Anterior cingulate cortex (tissue), 58 donors: ENCODE measurements around the gene HADHA.

Experiments used
- DNase-seq, 58 donors: peaks; one replicate each; lab custom pipeline; 2025; lab: John Stamatoyannopoulos, UW

The HADHA gene

DNA sequence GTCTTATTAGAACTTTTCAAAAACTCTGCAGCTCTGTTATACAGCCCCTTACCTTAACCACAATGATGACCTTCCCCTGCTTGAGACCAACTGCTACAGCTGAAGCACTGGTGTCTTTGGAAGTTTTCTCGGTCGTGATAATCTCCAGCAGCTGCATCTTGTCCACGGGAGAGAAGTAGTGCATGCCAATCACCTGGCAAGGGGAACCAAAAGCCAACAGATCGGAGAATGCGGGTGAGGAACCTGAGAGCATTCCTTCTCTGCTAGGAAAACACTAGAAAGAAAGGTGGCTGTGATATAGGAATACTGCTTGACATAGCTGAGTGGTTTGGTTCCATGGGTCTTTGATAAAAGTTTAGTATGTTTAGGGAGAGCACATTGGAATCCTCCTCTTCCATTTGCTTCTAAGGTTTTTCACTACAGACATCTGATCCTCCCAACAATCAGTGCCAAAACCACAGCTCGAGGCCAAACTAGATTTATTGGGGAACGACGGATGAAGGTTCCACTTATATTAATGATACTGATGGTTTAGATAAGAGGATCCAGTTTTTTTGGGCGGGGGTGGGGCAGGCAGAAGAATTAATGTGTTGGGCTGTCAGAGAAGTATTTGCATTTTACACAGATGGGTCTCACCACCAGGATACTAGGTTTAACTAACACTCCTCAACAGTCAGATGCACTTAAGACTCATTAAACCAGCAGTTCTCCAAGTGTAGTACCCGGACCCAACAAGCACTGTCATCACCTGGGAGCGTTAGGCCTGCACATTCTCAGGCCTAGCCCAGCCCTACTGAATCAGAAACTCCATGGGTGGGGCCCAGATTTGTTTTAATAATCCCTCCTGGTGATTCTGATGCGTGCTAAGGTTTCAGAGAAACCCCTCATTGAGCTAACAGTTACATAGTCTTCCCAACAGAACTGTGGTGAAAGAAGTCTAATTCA is 49.1 kb downstream of the HADHA start:
- DNase-seq: no peak

DNA sequence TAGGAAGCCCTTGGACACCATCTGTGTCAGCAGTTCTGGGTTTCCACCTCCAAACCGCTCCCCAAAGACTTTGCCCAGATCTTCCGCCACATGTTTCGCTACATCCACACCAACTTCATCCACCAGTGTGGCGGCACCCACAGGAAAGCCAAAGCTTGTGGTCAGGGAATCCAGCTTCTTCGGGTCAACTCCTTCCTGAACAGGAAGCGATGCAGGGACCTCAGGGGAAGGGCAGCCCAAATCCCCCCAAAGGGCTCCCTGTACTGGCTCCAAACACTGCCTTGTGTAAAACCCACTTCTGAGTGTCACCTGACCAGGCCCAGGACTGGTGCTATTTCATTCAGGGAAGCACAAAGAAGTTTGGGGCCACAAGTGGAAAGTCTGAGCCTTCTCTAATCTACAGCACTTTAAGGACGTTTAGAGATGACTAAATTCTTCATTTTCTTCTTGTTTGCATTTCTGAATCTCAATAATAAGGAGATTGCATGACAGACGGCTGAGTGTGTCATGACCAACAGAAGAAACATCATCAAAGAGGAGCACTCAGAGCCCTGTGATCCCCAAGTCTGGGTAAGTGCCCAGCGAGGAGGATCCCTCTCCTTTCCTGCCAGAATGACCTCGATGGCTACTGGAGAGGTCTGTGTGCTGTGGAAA is 50.7 kb downstream of the HADHA start:
- no peak for DNase-seq

DNA sequence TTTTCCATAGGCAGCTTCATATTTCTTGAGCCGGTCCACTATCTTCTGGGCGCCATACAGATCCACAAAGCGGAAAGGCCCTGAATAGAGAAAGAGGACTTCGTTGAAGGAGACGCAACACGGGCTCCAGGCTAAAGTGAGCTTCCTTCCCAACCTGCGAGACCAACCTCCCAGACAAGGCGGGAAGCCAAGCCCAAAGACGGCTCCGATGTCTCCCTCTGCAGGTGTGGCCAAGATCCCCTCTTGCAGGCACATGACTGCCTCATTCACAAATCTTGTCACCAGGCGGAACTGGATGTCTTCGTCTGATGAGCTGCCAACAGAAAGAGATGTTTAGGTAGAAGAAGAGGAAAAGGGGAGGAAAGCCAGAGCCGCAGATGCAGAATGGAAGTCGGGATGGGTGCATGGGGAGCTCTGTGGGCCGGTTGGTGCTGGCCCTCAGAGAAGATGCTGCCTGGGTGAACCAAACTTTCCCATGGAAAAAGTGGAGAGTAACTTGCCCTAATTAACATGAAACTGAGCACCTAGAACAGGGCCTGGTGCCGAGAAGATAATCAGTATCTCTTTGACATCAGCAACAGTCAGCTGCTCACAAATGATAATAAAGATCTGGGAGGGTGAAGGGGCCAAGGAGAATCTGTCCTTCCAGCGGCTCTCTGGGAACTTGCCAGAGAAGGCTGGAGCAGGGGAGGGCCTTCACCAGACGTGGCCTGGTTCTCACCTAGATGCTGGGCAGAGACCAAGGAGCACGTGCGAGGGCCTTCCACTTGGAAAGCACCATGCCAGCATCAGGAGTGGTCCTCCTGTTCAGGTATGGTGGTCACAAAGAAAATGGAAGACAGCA is 52.9 kb downstream of the HADHA start:
- DNase-seq: no peak

DNA sequence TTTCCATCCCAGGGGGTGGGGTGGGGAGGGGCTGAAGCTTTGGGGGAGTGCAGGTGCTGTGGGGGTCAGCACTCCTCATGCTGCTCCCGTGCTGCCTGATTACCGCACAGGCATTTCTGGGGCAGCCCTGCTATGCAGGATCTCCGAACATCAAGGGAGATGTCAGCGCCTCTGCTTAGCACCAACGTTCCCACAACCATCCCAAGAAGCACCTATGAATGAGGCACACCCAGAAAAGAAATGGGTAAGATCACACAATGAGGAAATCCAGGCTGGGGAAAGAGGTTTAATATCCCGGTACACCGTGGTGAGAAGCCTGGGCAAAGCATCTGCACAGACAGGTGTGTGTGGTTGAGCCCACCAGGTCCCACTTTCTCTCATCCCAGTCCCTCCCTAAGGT is 54.1 kb downstream of the HADHA start:
- no peak for DNase-seq

DNA sequence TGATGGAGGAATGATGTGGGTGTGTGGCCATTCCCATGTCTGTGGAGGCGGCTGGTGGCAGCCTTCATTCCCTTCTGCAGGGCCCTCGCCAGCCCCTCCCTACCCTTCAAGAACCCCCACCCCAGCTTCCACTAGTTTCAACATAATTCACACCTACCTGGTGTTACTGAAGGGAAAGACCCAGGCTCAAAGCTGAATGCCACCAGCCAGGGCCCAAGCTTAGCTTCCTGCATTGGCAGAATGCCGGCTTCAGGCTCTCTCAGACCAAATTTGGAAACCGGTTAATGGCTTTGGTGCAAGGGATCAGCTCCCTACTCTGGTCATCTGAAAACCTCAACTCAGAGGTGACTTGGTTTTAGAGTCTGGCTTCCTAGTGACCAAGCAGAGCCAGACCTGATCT is 54.7 kb downstream of the HADHA start:
- DNase-seq: peak in 6 of 58 donors; percentile 24 to 74 (median 42)

DNA sequence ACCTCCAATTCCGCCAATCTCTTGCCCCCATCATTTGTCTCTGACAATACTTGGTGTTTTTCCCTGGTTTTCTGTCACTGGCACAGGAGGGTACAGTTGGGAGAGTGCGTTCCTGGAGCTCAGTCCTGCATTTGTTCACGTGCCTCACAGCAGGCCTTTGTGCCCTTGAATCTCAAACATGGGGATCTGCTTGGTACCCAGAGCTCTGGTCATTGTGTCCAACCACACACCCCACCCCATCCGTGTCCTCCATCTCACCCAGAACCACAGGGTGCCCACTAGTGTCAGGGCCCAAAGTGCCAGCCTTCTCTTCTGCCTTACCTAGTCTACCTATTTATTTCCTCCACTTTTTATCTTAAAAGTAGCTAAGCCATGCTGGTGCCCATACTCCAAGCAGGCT is 55.3 kb downstream of the HADHA start:
- DNase-seq: no peak

DNA sequence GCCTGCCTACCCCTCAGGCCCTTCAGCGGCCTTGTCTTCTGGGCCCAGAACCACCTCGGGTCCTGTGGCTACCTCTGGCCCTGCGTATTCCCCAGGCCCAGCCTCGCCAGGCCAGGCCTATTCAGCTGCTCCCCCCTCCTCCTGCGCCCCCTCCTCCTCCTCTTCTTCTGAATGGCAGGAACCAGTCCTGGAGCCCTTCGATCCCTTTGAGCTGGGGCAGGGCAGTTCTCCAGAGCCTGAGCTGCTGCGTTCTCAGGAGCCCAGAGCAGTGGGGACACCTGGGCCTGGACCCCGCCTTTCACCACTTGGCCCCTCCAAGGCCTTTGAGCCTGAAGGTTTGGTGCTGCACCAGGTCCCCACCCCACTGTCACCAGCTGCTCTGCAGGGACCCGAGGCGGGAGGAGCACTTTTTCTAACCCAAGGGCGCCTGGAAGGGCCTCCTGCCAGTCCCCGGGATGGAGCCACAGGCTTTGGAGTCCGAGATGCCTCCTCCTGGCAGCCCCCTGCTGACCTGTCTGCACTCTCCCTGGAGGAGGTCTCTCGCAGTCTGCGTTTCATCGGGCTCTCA is 56.8 kb downstream of the HADHA start:
- DNase-seq: no peak

DNA sequence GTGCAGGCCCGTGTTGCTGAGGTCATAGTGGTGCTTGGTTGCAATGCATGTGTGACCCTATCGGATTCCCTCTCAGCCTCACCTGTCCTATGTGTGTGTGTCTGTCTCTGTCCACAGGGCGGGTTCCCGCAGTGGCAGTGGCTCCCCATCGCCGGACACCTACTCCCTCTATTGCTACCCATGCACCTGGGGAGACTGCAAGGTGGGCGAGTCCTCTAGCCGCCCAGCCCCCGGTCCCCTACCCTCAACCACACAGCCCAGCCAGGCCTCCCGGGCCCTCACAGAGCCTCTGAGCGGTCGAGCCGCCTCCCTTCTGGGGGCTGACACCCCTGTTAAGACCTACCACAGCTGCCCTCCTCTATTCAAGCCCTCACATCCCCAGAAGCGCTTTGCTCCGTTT is 57.3 kb downstream of the HADHA start:
- DNase-seq: no peak

DNA sequence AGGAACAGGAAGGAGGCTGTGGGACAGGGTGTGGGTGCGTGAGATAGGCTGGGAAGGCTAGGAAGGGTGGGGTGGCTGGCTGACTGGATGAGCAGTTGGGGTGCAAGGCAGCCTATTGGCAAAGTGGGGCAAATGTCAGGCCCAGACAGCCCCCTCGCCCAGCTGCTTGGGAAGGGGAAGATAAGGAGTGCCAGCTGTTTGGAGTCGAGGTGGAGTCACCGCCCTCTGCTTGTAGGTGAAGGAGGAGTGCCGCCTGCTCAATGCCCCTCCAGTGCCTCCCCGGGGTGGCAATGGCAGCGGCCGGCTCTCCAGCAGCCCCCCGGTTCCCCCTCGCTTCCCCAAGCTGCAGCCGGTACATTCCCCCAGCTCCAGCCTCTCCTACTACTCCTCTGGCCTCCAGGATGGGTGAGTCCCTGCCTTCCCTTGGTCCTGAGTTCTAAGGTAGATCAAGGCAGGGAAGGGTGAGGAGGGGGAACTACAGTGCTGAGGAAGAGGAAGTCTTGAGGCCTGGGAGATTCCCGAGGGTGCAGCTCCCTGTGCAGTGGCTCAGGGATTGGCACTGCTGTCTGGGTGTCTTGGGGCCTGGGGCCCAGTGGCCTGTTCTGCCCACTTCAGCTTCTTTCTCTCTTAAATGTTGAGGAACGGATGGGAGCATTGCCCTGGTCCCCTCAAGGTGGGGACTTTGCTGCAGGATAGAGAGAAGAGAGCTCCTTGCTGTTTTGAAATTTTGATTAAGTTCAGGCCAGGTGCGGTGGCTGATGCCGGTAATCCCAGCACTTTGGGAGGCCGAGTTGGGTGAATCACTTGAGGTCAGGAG is 58.3 kb downstream of the HADHA start:
- DNase-seq: no peak

DNA sequence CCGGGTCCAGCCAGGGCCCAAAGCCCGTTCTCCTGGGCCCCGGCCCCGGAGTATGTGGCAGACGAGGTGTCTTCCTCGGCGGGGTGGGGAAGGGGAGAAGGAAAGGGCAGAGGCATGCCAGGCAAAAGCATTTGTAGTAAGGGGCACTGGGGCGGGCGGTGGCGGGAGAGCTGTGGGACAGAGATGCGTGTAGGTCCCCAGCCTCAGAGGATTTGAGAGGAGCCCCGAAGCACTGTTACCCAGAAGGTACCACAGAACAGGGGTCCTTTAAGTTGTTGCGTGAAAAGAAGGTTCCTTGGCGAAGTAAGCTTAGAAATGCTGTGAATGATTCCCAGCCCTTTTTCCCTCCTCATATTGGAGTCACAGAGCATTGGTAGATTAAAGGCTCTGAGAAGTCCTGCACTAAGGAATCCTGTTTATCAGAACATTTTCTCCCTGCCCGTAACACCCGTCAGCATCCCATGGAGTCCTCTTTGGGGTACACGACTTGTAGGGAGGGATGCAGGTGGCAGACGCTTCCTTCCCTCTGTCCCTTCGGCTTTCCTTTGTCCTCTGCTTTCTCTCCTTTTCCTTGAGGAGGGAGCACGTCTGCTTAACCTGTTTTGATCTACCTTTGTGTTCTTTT is 59.0 kb downstream of the HADHA start:
- DNase-seq: no peak

DNA sequence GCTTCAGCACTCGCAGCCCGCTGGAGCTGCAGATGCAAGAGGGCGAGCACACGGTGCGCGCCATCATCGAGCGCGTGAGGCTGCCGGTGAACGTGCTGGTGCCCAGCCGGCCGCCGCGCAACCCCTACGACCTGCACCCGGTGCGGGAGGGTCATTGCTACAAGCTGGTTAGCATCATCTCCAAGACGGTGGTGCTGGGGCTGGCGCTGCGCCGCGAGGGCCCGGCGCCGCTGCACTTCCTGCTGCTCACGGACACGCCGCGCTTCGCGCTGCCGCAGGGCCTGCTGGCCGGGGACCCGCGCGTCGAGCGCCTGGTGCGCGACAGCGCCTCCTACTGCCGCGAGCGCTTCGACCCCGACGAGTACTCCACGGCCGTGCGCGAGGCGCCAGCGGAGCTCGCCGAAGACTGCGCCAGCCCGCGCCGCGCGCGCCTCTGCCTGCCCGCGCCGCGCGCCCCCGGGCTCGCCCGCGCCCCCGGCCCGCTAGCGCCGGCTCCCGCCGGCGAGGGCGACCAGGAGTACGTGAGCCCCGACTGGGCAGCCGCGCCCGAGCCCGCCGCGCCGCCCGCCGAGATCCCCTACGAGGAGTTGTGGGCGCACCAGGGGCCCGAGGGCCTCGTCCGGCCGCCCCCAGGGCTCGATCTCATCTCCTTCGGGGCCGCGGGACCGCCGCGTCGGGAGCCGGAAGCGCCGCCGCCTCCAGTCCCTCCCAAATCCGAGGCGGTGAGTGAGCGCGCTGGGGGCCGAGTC is 59.7 kb downstream of the HADHA start:
- DNase-seq: peak in 1 of 58 donors; percentile 28

DNA sequence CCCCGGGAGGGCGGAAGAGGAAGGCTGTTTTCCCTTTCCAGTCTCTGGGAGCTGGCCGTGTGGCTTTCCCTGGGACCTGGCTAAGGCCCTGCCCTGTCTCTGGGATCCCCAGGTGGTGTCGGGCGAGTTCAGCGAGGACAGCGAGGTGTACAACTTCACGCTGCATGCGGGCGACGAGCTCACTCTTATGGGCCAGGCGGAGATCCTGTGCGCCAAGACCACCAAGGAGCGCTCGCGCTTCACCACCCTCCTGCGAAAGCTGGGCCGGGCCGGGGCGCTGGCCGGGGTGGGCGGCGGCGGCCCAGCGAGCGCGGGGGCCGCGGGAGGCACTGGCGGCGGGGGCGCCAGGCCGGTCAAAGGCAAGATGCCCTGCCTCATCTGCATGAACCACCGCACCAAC is 60.3 kb downstream of the HADHA start:
- no peak for DNase-seq

DNA sequence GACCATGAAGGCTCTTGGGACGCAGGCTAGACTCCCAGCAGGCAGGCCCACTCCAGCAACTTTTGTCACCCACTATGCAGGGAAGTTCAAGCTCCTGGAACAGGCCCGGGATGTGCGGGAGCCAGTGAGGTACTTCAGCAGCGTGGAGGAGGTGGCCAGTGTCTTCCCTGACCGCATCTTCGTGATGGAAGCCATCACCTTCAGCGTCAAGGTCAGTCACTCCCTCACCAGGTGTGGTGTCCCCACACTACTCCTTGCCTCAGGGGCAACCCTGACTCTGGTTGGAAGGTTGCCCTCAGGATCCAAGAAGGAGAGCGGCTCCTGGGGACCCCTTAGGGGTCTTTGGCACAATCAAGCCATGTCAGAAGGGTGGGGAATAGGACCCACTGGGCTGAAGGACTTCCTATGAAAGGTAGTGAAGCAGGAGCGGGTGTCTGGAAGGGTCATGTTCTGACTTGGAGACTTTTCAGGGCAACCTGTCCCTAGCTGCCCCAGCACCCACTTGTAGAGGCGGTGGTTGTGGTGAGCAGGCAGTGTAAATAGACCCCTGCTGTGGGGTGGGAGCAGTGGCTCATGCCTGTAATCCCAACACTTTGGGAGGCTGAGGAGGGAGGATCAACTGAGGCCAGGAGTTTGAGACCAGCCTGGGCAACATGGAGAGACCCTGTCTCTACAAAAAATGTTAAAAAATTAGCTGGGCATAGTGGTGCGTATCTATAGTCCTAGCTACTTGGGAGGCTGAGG is 61.4 kb downstream of the HADHA start:
- no peak for DNase-seq

DNA sequence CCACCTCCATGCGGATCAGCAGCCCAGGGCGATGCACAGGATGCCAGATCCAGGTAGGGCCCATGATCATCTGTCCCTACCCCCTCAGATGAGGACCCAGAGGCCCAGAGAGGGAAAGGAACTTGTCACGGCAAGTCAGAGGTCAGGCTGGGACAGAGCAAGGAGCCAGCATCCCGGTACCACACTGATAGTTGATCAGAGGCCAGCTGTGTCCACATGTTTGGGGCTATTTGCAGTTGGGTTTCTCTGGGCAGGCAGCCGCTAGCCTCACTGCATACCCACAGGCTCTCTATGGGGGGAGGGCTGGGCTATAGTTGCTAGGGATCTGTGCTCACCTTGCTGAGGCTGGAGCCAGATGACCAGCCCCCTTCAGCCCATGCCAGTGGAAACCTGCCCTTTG is 62.0 kb downstream of the HADHA start:
- DNase-seq: no peak

DNA sequence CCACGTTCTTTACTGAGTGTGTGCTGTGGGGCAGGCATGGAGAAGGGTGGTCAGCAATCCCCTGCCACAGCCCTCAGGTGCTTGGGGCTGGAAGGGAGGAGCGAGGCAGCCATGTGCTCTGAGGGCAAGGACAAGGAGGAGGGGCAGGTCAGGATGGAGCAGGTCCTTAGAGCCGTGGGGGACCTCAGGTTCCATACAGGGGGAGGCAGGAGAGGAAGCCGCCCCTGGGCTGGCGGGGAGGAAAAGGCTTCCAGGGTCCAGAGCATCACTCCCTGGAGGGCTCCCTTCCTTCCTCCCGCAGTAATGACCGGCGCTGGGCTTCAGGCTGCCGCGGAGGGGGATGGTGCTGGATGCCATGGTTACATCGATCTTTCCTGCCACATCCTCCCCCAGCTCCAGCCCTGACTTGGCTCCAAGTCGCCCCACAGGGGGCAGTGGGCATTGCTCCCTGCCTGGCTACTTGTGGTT is 65.0 kb downstream of the HADHA start:
- peak in 29 of 58 donors; percentile 23 to 77 (median 41) for DNase-seq

DNA sequence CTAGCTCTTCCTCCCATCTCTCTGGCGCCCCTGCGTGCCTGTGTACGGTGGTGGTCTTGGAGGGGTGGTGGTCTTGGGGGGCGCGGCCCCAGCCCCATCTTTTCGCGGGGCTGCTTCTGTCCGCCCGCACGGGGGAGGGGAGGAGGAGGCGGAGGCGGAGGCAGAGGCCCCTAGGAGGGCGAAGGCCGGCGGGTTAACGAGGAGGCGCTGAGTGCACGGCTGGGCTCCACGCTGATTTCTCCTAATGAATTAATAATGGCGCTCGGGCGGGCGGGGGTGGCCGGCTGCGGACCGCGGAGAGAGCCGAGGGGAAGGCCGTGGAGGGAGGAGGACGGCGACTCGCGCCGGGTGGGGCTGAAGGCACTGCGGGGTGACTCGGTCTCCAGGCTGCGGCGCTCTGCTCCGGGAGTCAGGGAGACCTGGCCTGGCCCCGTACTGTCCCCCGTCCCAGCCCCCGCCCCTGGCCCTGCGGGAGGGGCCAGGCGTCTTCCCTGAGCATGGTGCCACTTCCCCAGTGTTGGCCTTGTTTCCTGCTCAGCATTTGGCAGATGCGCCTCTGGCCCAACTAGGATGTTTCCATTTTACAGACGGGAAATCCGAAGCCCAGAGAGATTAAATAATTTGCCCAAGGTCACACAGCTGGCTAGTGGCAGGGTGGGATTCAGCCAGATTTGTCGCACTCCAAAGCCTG is 65.5 kb downstream of the HADHA start:
- peak in 25 of 58 donors; percentile 20 to 65 (median 43) for DNase-seq

DNA sequence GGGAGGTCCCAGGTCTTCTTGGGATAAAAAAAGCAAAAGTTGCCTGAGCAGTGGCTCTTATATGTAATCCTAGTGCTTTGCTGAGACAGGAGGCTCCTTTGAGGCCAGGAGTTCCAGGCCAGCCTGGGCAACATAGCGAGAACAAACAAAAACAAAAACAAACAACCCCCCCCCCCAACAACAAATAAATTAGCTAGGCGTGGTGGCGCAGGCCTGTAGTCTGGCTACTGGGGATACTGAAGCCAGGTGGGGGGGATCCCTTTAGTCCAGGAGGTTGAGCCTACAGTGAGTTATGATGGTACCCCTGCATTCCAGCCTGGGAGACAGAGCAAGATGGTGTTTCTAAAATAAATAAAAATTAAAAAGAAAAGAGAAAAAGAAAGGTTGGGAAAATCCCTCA is 66.2 kb downstream of the HADHA start:
- no peak for DNase-seq
